ENCODE measurements around the gene TM4SF20.

The TM4SF20 gene

DNA sequence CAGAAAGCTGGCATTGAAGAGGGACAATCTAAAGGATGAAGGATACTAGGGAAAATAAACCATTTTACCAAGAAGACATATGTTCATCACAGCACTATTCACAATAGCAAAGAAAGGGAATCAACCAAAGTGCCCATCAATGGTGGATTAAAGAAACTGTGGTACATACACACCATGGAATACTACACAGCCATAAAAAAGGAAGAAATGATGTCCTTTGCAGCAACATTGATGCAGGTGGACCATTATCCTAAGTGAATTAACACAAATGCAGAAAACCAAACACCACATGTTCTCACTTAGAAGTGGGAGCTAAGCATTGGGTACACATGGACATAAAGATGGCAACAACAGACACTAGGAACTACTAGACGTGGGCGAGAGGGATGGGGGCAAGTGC lies 61.3 kb downstream of the TM4SF20 start:
- DNase-seq: no peak

DNA sequence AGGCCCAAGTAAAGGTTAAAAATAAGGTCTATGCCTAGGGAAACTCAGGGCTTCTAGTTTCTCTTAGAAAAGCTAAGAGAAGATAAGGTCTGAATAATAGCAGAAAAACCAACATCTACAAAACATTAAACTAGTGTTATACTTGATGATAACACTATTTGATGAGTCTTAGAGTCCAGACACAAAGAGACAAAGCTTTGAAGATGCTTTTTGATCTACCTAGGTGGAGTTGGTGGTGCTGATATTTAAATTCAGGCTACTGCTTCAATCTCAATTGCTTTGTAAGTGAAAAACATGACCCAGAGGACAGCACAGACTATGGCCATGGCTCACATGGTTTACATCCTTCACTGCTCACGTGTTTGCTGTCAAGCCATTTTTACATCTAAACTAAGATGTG lies 65.8 kb downstream of the TM4SF20 start:
- no peak for DNase-seq

DNA sequence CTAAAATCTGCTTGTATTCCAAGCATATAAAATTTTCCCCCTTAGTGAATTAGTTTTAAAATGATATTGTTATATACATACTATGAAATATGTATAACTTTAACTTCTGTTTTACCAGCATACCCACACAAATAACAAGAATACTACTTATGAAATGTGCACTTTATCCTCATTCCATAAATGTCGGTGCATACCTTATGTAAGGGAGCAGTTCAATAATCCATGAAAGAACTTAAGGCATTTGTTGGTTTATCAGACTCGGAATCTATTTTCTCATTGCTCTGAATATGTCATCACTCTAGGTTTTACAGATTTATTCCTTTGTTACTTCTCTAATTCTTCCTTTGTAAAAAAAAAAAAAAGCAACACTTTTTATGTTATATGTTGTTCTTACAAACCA lies 66.5 kb downstream of the TM4SF20 start:
- DNase-seq: no peak

Measured in CD4-positive, alpha-beta T cell treated with Interleukin-17A for 1 hour (primary cell).